ENCODE data around the gene VCY. TPM values are rescaled to one million over a fixed set of nuclear protein-coding genes. Genes with fewer than 3 reads are reported as not detected.
"Not testable (repeated sequence)": the region's sequence is repeated elsewhere in the genome, so short reads cannot be mapped to it uniquely, and the experiment has no call there.

VCY gene
- total RNA-seq (2014; rRNA removed; shearing (Covaris generic); ENCODE audit: low replicate concordance) = not detected in 2 replicates

DNA sequence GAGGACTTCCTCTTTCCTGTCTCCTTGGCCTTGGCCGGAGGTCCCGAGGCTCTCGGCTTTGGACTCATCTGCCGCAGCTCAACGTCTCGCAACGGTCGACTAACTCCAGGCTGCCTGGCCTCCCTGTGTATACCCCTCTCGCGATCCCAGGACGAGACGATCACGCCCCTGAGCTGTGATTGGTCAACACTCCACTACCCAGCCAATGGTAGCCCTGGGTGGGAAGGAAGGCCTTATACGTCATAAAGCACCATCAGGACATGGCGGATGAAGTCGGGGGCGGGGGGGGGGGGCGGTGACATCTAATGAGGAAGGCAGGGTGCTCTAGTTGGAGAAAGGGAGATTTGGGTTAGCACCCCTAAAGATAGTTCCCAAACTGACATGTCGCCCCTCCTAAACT, at the start of gene VCY:
Gene VCY (minus strand): TSS at position 101 of the 400 bp plus-strand sequence. CDS start 33 bp downstream, at position 68.
- not testable (repeated sequence) for H3K36me3 ChIP-seq, H3K27me3 ChIP-seq, DNase-seq, H3K4me3 ChIP-seq, H3K9me3 ChIP-seq

DNA sequence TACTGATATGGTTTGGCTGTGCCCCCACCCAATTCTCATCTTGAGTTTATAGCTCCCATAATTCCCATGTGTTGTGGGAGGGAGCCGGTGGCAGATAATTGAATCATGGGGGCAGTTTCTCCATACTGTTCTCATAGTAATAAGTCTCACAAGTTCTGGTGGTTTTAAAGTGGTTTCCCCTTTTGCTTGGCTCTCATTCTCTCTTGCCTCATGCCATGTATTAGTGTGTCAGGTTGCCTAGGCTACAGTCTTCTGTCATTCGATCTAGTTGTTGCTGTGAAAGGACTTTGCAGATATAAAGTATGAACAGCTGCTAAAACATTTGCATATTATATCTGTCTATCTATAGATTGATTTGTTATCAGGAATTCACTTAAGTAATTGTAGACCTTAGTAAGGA, 44.1 kb upstream of the VCY start:
- H3K9me3 ChIP-seq, DNase-seq, H3K36me3 ChIP-seq, H3K27me3 ChIP-seq, H3K4me3 ChIP-seq: not testable (repeated sequence)

DNA sequence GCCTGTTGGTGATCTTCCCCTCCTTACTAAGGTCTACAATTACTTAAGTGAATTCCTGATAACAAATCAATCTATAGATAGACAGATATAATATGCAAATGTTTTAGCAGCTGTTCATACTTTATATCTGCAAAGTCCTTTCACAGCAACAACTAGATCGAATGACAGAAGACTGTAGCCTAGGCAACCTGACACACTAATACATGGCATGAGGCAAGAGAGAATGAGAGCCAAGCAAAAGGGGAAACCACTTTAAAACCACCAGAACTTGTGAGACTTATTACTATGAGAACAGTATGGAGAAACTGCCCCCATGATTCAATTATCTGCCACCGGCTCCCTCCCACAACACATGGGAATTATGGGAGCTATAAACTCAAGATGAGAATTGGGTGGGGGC, 25.6 kb upstream of the VCY start:
- not testable (repeated sequence) for H3K9me3 ChIP-seq, DNase-seq, H3K27me3 ChIP-seq, H3K4me3 ChIP-seq, H3K36me3 ChIP-seq

DNA sequence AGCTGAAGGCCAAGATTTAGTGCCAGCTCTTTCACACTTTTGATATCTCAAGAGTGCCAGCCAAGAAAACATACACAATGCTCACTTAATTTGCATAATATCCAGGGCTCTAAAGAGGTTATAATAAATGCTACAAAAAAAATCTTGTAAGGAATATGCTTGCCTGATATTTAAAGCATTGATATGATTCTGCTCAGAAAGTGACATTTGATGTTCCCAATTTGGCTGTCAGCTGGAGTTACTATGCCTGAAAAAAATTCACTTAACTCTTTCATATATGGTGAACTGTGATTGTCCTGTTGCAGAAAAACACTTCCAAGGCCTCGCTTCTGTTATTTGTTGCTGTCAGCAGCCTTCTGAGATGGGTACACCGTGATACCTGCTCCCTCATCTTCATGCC, 43.9 kb downstream of the VCY start:
- not testable (repeated sequence) for H3K9me3 ChIP-seq, H3K27me3 ChIP-seq, DNase-seq, H3K4me3 ChIP-seq, H3K36me3 ChIP-seq

Other genes with a start within 250 kb of the VCY start
- not detected in 2 replicates for gene VCY1B, start 69.8 kb upstream of the VCY start, total RNA-seq (2014; rRNA removed; shearing (Covaris generic); ENCODE audit: low replicate concordance)

All from MG63 (cell line).